WI38 (cell line): ENCODE results near the gene SDHB.

Experiments used
- H3K4me3 ChIP-seq: 2 replicates; pipeline ENCODE4 v1.5.1; 2011; ENCODE audit warnings: low read depth, mild to moderate bottlenecking, control low read depth, low read length
- TF ChIP-seq, protein P1 (sequence below): IDR thresholded peaks from 2 replicates; pipeline ENCODE4 v1.5.1; 2012; ENCODE audit warnings: low read depth, mild to moderate bottlenecking, control low read depth, low read length

SDHB gene

GRCh38 chr1:17014671-17015567, 38.9 kb downstream of the SDHB start:
- no peak overlapping the region for H3K4me3 ChIP-seq
- TF ChIP-seq, protein P1, sequence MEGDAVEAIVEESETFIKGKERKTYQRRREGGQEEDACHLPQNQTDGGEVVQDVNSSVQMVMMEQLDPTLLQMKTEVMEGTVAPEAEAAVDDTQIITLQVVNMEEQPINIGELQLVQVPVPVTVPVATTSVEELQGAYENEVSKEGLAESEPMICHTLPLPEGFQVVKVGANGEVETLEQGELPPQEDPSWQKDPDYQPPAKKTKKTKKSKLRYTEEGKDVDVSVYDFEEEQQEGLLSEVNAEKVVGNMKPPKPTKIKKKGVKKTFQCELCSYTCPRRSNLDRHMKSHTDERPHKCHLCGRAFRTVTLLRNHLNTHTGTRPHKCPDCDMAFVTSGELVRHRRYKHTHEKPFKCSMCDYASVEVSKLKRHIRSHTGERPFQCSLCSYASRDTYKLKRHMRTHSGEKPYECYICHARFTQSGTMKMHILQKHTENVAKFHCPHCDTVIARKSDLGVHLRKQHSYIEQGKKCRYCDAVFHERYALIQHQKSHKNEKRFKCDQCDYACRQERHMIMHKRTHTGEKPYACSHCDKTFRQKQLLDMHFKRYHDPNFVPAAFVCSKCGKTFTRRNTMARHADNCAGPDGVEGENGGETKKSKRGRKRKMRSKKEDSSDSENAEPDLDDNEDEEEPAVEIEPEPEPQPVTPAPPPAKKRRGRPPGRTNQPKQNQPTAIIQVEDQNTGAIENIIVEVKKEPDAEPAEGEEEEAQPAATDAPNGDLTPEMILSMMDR = no peak

- H3K4me3 ChIP-seq = no peak overlapping the region
- TF ChIP-seq, protein P1 = no peak
These were observed 40.1 kb downstream of the SDHB start for GRCh38 chr1:17013491-17014320.

DNA sequence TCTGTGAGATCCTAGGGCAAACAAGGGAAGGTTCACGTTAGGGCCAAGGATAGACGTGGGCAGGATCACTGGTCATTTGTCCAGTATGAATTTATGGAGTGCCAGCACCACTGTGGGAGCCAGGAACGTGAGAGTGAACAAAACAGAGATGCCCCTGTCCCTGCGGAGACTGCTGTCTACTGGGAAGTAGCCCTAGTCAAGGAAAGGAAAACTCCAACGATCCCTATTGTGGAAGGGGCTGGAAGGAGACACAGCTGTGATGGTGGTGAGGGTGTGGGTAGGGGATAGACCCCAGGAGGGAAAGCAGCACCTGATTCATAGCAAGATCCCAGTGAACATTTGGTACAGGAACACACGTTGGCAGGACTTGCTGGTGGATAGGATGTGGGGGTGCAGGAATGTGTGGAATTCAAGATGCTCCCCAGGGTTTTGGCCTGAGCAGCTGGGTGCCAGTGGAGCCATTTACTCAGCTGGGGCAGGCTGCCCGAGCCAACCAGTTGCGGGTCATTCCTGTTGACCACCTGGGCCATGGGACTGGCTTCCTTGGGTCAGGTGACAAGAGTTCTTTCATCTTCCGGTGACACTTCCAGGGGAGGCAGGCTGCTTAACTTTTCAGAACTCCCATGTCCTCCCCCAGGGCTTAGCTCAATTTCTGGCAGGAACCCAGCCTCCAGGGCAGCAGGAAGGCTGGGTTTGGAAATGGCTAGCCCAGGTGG, 40.9 kb downstream of the SDHB start:
- H3K4me3 ChIP-seq = no peak overlapping the region
- TF ChIP-seq, protein P1 = no peak

DNA sequence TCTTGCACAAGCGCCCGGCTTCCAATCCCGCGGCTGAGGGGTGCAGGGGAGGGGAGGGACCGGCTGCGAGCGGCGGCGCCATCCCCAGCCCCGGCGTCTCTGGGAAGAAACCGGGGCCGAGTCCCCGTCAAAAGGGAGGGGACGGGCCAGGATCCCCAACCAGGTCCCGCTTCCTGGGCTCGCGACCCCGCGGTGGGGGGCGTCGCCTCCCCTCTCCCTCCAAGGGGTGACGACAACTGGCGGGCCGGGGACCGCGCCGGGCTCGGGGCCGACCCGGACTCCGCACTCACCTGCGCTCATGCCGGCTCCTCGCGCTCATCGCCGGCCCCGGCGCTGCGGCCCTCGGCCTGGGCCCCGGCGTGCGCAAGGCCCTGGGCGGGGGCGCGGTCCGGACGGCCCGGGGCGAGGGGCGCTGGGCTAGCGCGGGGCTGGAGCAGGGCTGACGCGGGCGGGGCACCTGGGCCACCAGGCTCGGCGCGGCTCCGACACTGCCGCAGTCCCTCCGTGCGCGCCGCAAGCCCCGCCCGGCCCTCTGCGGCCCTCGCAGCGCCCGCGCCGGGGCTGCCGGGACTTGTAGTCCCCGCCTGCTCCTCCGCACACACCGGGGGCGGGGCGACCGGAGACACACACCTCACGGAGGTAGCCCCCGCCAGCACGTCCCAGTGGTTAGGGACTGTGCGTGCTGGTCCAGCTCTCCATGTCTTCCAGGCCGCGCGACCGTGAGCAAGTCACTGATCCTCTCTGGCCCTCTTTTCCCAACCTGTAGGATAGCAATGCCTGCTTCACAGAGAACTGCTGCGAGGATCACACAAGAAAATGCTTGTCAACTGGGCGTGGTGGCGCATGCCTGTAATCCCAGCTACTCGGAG, 42.2 kb downstream of the SDHB start, which contains the start of gene ATP13A2:
ATP13A2 (minus strand) TSS at position 490 of the 869 bp plus-strand sequence; CDS start at position 300, 190 bp downstream.
- TF ChIP-seq, protein P1 = no peak
- H3K4me3 ChIP-seq = peak within 1 kb of the TSS; percentile 73

GRCh38 chr1:17011092-17011438, 42.8 kb downstream of the SDHB start:
- TF ChIP-seq, protein P1 = no peak

GRCh38 chr1:17009706-17010105, 44.1 kb downstream of the SDHB start:
- TF ChIP-seq, protein P1 = no peak
- no peak overlapping the region for H3K4me3 ChIP-seq

More at GRCh38 chr1:17011092-17011438, 42.8 kb downstream of the SDHB start:
- H3K4me3 ChIP-seq = peak overlapping the region; percentile 73
